Keratinocyte (primary cell): Measurements from ENCODE around the gene PRR7. TPM values are rescaled to one million over a fixed set of nuclear protein-coding genes. Genes with fewer than 3 reads are reported as not detected.

Experiments
- DNase-seq: peaks from one replicate; pipeline ENCODE4 v3.0.0-alpha.2; 2011; ENCODE audit warnings: low read depth, missing footprints, low spot score
- FAIRE-seq: peaks from 2 replicates; lab custom pipeline; 2011; peaks lifted over from hg19 to GRCh38; lab: Jason Lieb, UNC
- H2AFZ ChIP-seq: 2 replicates; pipeline ENCODE4 v1.6.0; 2012; ENCODE audit warnings: low read length, control low read depth, inconsistent platforms; ENCODE audit not compliant: control insufficient read depth
- H3K27ac ChIP-seq: 2 replicates; pipeline ENCODE4 v1.5.1; 2011; ENCODE audit warnings: low read length; ENCODE audit not compliant: control insufficient read depth, insufficient read depth
- H3K27me3 ChIP-seq: 3 replicates; pipeline ENCODE4 v1.6.0; 2011; ENCODE audit warnings: low read length; ENCODE audit not compliant: control insufficient read depth, insufficient read depth; ENCODE audit errors: extremely low read depth
- H3K36me3 ChIP-seq, 2 experiments: 2 replicates in 1 of 2; 3 replicates in 1 of 2; pipeline ENCODE4 v1.5.1; 2011; ENCODE audit warnings: low read length in 2 of 2, mild to moderate bottlenecking in 1 of 2; ENCODE audit not compliant: control insufficient read depth in 2 of 2, insufficient read depth in 2 of 2; ENCODE audit errors: extremely low read depth in 1 of 2
- H3K4me1 ChIP-seq: 3 replicates; pipeline ENCODE4 v1.5.1; 2011; ENCODE audit warnings: low read length; ENCODE audit not compliant: control insufficient read depth, insufficient read depth; ENCODE audit errors: extremely low read depth
- H3K4me2 ChIP-seq: 3 replicates; pipeline ENCODE4 v1.6.0; 2011; ENCODE audit warnings: low read depth, low read length; ENCODE audit not compliant: control insufficient read depth, insufficient read depth; ENCODE audit errors: extremely low read depth
- H3K4me3 ChIP-seq, 3 experiments: fragments of 200-600 bp in 1 of 3; sonication (generic) in 1 of 3; 2 replicates in 2 of 3; 3 replicates in 1 of 3; pipeline ENCODE4 v1.5.1; 2011 to 2016; ENCODE audit warnings: low read length in 3 of 3, mild to moderate bottlenecking in 3 of 3, control low read depth in 2 of 3, inconsistent platforms in 1 of 3, low read depth in 1 of 3, mixed read lengths in 1 of 3, mixed run types in 1 of 3, moderate library complexity in 1 of 3; ENCODE audit not compliant: control insufficient read depth in 2 of 3, insufficient read depth in 2 of 3; ENCODE audit errors: extremely low read depth in 1 of 3
- H3K79me2 ChIP-seq: 2 replicates; pipeline ENCODE4 v1.6.0; 2012; ENCODE audit warnings: low read length; ENCODE audit not compliant: control insufficient read depth, insufficient read depth
- H3K9ac ChIP-seq: 3 replicates; pipeline ENCODE4 v1.6.0; 2011; ENCODE audit warnings: low read length; ENCODE audit not compliant: control insufficient read depth, insufficient read depth; ENCODE audit errors: extremely low read depth
- H3K9me1 ChIP-seq: 3 replicates; pipeline ENCODE4 v1.6.0; 2011; ENCODE audit warnings: low read length; ENCODE audit not compliant: control insufficient read depth, insufficient read depth; ENCODE audit errors: extremely low read depth
- H3K9me3 ChIP-seq: 2 replicates; pipeline ENCODE4 v1.5.1; 2012; ENCODE audit warnings: low read depth, low read length; ENCODE audit not compliant: control insufficient read depth
- H4K20me1 ChIP-seq: 3 replicates; pipeline ENCODE4 v1.6.0; 2011; ENCODE audit warnings: low read length; ENCODE audit not compliant: control insufficient read depth, insufficient read depth; ENCODE audit errors: extremely low read depth
- EZH2 ChIP-seq: IDR thresholded peaks from one replicate; pipeline ENCODE4 v1.6.1; 2012; ENCODE audit warnings: inconsistent platforms, mild to moderate bottlenecking, low read length, moderate library complexity
- dilution Hi-C: fragments of 300-500 bp; cut with MboI; formaldehyde crosslinking; loops from one replicate; pipeline ENCODE4 v1.7.0; 2020; ENCODE audit warnings: low sequenced_read_pairs; ENCODE audit not compliant: extremely low pct_ligation_motif_present
- polyA plus RNA-seq, 5 experiments: library from polyadenylated mRNA; depleted of rRNA in 3 of 5; stranded (reverse) in 3 of 5; stranded (forward) in 1 of 5; unstranded in 1 of 5; fragments of >200 nt; gene quantifications; 1 replicate in 1 of 5; 2 replicates in 3 of 5; 3 replicates in 1 of 5; pipeline versions ENCODE4 v1.2.1 to v1.2.3, GENCODE V29; 2011 to 2012; ENCODE audit warnings: missing spikeins in 2 of 5, low read depth in 1 of 5, low replicate concordance in 1 of 5
- TF ChIP-seq, protein P1 (sequence below), 3 experiments: IDR thresholded peaks in 1 of 3; conservative IDR thresholded peaks in 1 of 3; optimal IDR thresholded peaks in 1 of 3; 2 replicates in 2 of 3; 3 replicates in 1 of 3; pipeline versions ENCODE3 to v1.5.1; 2011; ENCODE audit warnings: low read length in 3 of 3, mild to moderate bottlenecking in 3 of 3, moderate library complexity in 2 of 3, control low read depth in 1 of 3, inconsistent platforms in 1 of 3; ENCODE audit not compliant: insufficient read depth in 2 of 3; ENCODE audit errors: extremely low read depth in 1 of 3

Gene PRR7
- polyA plus RNA-seq, 1 donor (not counting 4 experiments of a cell fraction or from before 2014, with no cell fraction given) = 1.1 TPM

DNA sequence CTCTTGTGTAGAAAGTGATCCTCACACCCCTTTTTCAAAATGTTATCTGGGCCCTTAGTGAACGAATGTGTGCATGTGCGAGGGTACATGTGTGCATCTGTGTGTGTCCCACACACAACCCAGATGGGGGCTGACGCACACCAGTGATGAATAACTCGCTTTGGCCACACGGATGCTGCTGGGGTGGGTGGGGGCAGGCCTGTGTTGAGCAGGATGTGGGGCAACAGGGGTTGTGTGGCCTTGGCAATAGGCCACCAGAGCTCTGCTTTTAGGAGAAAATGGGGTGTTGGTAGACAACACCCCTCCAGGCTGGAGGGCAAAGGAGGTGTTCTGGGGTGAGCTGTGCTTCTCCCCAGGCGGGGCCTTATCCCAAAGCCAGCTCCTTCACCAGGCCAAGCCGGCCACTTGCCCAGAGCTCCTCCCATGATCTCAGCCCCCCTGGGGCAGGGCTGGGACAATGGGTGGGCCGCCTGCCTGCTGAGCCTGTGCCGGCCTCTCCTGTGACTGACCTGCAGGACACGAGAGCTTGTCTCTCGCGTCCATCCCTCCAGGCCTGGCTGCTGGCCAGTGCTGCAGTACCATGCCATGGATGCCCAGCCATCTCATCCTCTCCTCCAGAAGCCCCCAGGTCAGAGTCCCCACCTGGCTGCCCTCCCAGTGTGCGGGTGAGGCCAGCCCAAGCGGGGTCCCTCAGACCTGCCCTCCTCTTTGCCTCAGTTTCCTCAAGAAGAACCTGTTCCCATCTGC is 25.2 kb downstream of the PRR7 start:
- Histone ChIP-seq H3K36me3 (peaks cover 6 to 7% of the 10 kb centered on the region in 2 experiments), H3K27ac (no peak overlapping the region), H3K4me2 (peak overlapping the region; percentile 79), H4K20me1 (peaks cover 16% of the 10 kb centered on the region), H3K9ac (peak overlapping the region; percentile 68), H3K9me1 (peaks cover 10% of the 10 kb centered on the region), H3K79me2 (peaks cover 23% of the 10 kb centered on the region), H3K9me3 (no peaks in the 10 kb centered on the region), H3K27me3 (no peaks in the 10 kb centered on the region), H2AFZ (no peak overlapping the region), H3K4me1 (peaks cover 35% of the 10 kb centered on the region), H3K4me3 (peak overlapping the region; percentile 60 to 79 (median 77))
- no peak for DNase-seq
- dilution Hi-C loops = no loop called here
- no peak for FAIRE-seq
- no peak for TF ChIP-seq EZH2
- TF ChIP-seq, protein P1, sequence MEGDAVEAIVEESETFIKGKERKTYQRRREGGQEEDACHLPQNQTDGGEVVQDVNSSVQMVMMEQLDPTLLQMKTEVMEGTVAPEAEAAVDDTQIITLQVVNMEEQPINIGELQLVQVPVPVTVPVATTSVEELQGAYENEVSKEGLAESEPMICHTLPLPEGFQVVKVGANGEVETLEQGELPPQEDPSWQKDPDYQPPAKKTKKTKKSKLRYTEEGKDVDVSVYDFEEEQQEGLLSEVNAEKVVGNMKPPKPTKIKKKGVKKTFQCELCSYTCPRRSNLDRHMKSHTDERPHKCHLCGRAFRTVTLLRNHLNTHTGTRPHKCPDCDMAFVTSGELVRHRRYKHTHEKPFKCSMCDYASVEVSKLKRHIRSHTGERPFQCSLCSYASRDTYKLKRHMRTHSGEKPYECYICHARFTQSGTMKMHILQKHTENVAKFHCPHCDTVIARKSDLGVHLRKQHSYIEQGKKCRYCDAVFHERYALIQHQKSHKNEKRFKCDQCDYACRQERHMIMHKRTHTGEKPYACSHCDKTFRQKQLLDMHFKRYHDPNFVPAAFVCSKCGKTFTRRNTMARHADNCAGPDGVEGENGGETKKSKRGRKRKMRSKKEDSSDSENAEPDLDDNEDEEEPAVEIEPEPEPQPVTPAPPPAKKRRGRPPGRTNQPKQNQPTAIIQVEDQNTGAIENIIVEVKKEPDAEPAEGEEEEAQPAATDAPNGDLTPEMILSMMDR (optimal IDR thresholded peaks at IDR 0.05 in 1 of 3, IDR thresholded peaks at IDR 0.05 in 1 of 3, conservative IDR thresholded peaks at IDR 0.05 in 1 of 3; ENCODE audit: extremely low read depth in 1 of 3, insufficient read depth in 2 of 3, low read length in 3 of 3) = no peak

DNA sequence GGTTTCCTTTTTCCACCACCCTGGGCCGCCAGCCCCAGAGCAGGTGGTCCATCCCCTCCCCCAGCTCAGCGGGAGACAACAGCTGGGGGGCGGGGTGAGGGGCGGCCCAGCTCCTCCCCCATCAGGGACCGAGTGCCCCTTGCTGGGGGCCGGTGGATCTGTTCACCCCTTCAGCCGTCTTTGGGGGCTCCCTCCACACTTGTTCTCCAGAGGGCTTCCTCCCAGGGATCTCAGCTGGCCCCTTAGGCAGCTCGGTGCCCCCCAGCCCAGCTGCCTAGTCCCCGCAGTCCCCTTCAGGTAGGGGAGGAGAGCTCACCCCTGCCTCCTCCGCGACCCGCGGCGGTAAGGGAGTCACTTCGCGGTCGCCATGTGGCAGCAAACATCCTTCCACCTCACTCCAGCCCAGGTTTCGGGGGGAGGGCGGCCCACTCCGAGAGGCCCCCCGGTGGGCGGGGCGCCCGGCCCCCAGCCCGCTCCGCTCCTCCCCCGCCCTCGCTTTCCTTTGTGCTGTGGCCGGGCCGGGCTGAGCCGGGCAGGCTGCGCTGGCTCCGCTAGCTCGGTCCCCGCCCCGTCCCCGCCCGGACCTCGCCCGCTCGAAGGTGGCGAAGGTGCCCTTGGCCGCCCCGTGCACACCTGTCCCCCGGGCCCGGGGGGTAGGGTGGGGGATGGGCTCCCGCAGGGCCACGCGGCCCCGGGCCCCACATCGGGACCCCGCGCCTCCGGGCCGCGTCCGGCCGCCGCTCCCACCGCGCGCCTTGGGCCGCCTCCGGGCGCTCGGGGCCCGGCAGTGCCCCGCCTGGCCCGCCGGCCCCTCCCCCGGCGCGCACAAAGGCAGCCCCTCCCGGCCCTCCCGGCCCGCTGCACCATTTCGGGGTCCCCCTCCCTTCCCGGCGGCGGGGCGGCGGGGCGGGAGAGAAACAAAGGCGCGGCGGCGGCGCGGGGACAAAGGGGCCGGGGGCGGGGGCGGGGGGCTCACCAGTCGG is 26.1 kb downstream of the PRR7 start:
- Histone ChIP-seq H3K9me3 (no peaks in the 10 kb centered on the region), H3K27ac (no peak overlapping the region), H3K9me1 (peaks cover 10% of the 10 kb centered on the region), H3K9ac (peak overlapping the region; percentile 68), H3K4me3 (peak overlapping the region; percentile 60 to 79 (median 77)), H3K27me3 (no peaks in the 10 kb centered on the region), H3K4me1 (peaks cover 35% of the 10 kb centered on the region), H3K79me2 (peaks cover 23% of the 10 kb centered on the region), H2AFZ (no peak overlapping the region), H3K36me3 (peaks cover 0 to 2% of the 10 kb centered on the region in 2 experiments), H4K20me1 (peaks cover 16% of the 10 kb centered on the region), H3K4me2 (peak overlapping the region; percentile 79)
- FAIRE-seq (no peak), DNase-seq (no peak)
- TF ChIP-seq EZH2 = no peak
- TF ChIP-seq, protein P1 (optimal IDR thresholded peaks at IDR 0.05 in 1 of 3, IDR thresholded peaks at IDR 0.05 in 1 of 3, conservative IDR thresholded peaks at IDR 0.05 in 1 of 3; ENCODE audit: extremely low read depth in 1 of 3, insufficient read depth in 2 of 3, low read length in 3 of 3) = no peak
- dilution Hi-C loops = no loop called here
